Activated naive CD4-positive, alpha-beta T cell treated with anti-CD3 and anti-CD28 coated beads, Interleukin-2, amount 10 ng/mL, durations not matched to agents 7 days and 5 days (primary cell): Measurements from ENCODE around the gene CA10.

Source experiments
- CTCF ChIA-PET: fragments of 350-600 bp; sonication (Branson Sonifier 250); formaldehyde crosslinking; loops from one replicate; lab custom pipeline; 2021; ENCODE audit warnings: antibody characterized with exemption; lab: Charles Lee
- DNase-seq: peaks from one replicate; pipeline ENCODE4 v3.0.0-alpha.2; 2020
- H3K27ac Mint-ChIP-seq: one replicate; pipeline ENCODE4 v1.8.0; 2021; ENCODE audit warnings: mild to moderate bottlenecking, moderate library complexity, mixed read lengths
- H3K27me3 Mint-ChIP-seq: one replicate; pipeline ENCODE4 v1.8.0; 2021; ENCODE audit warnings: mild to moderate bottlenecking, mixed read lengths
- H3K36me3 Mint-ChIP-seq: one replicate; pipeline ENCODE4 v1.8.0; 2021; ENCODE audit warnings: mixed read lengths
- H3K4me1 Mint-ChIP-seq: one replicate; pipeline ENCODE4 v1.8.0; 2021; ENCODE audit warnings: mixed read lengths
- H3K4me3 Mint-ChIP-seq: one replicate; pipeline ENCODE4 v1.8.0; 2021; ENCODE audit warnings: mild to moderate bottlenecking, moderate library complexity, mixed read lengths
- H3K9me3 Mint-ChIP-seq: one replicate; pipeline ENCODE4 v1.8.0; 2021; ENCODE audit warnings: mixed read lengths

The CA10 gene

DNA sequence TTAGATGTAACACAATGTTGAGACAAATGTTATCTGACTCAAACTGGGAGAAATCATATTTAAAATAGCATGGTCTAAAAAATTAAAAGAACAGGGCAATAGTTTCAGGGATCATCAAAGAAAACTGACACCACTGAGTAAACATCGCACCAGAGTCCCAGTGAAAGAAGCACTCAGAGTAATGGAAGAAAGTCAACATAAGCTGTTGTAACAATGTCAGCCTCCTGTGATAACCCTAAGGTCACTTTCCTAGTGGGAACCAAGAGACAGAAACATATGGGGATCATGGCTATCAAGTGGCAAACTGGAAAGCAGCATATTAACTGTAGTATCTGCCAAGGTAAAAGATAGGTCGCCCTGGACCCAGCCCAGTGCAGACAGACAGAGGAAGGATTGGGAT, 160.8 kb downstream of the CA10 start:
- CTCF ChIA-PET: no interaction called here
- no peaks in the 10 kb centered on the region for H3K27me3 Mint-ChIP-seq
- no peak overlapping the region for H3K4me3 Mint-ChIP-seq
- no peak for DNase-seq
- no peaks in the 10 kb centered on the region for H3K36me3 Mint-ChIP-seq
- H3K27ac Mint-ChIP-seq: no peak overlapping the region
- H3K9me3 Mint-ChIP-seq: no peaks in the 10 kb centered on the region
- no peaks in the 10 kb centered on the region for H3K4me1 Mint-ChIP-seq

DNA sequence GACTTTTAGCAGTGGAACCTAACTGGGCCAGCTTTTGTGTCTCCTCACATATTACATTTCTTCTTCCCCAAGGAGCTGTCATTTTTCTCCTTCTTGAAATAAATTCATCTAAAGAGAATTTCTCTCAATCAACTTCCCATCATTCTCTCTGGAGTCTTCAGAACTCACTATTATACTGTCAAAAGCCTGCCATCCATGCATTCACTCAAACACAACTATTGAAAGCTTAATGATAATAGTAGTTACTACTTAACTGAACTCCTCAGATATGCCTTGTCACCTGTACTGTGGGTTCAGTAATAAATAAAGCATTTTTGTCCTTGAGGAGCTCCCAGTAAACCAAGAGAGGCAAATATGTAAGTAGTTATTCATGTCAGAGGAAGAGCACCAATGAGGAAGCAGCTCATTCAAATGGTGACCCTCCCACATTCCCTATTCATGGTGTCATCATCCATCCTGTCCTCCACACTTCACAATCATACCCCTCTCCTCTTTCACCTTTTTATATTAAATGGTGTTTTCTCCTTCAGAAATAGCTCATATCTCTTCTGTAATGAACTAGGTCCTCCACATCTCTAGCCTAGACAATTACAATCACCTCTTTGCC, 162.6 kb downstream of the CA10 start:
- CTCF ChIA-PET: no interaction called here
- DNase-seq: no peak
- H3K9me3 Mint-ChIP-seq: no peaks in the 10 kb centered on the region
- no peak overlapping the region for H3K27ac Mint-ChIP-seq
- H3K27me3 Mint-ChIP-seq: no peaks in the 10 kb centered on the region
- no peaks in the 10 kb centered on the region for H3K36me3 Mint-ChIP-seq
- no peaks in the 10 kb centered on the region for H3K4me1 Mint-ChIP-seq
- H3K4me3 Mint-ChIP-seq: no peak overlapping the region

GRCh38 chr17:51992864-51993416, 165.6 kb downstream of the CA10 start:
- no peak overlapping the region for H3K27ac Mint-ChIP-seq
- DNase-seq: no peak
- no peaks in the 10 kb centered on the region for H3K9me3 Mint-ChIP-seq
- H3K27me3 Mint-ChIP-seq: no peaks in the 10 kb centered on the region
- H3K36me3 Mint-ChIP-seq: no peaks in the 10 kb centered on the region
- CTCF ChIA-PET: no interaction called here
- H3K4me1 Mint-ChIP-seq: no peaks in the 10 kb centered on the region
- no peak overlapping the region for H3K4me3 Mint-ChIP-seq

DNA sequence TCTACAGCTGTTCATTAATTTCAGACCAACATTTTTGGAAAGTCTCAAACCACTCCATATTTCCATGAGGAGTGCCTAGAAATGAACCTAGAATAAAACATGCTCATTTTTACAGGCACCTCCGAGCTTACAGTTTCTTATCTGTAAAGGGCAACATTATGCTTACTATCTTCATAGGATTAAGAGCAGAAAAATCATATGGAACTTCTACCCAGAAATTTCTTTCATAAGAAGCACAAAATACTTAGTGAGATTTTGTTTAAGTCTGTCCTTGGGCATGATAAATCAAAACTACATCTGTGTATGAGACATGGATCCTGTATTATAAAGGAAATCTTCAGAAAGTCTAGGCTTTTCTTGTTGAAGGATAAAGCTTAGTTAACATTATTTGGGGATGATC, 187.4 kb downstream of the CA10 start:
- CTCF ChIA-PET: no interaction called here
- H3K9me3 Mint-ChIP-seq: no peaks in the 10 kb centered on the region
- H3K27me3 Mint-ChIP-seq: no peaks in the 10 kb centered on the region
- no peaks in the 10 kb centered on the region for H3K36me3 Mint-ChIP-seq
- H3K4me1 Mint-ChIP-seq: no peaks in the 10 kb centered on the region
- H3K27ac Mint-ChIP-seq: no peak overlapping the region
- H3K4me3 Mint-ChIP-seq: no peak overlapping the region
- DNase-seq: no peak

- Mint-ChIP-seq H3K4me1 (no peaks in the 10 kb centered on the region), H3K4me3 (no peak overlapping the region), H3K9me3 (peaks cover 15% of the 10 kb centered on the region), H3K27me3 (no peaks in the 10 kb centered on the region), H3K36me3 (no peaks in the 10 kb centered on the region), H3K27ac (no peak overlapping the region)
- no peak for DNase-seq
- CTCF ChIA-PET: no interaction called here
Measured at GRCh38 chr17:51961689-51962088, 196.8 kb downstream of the CA10 start.

- Mint-ChIP-seq H3K9me3 (peaks cover 11% of the 10 kb centered on the region), H3K36me3 (no peaks in the 10 kb centered on the region), H3K27ac (no peak overlapping the region), H3K4me3 (no peak overlapping the region), H3K27me3 (peaks cover 5% of the 10 kb centered on the region), H3K4me1 (no peaks in the 10 kb centered on the region)
- no peak for DNase-seq
- CTCF ChIA-PET: no interaction called here
Measured at GRCh38 chr17:51957786-51958185, 200.7 kb downstream of the CA10 start.

- no peaks in the 10 kb centered on the region for H3K36me3 Mint-ChIP-seq
- no peaks in the 10 kb centered on the region for H3K9me3 Mint-ChIP-seq
- H3K27ac Mint-ChIP-seq: no peak overlapping the region
- CTCF ChIA-PET: interaction anchor here (0.8 kb wide), 1 partner anchor 12 kb away, joined by 3 read pairs; no protein-coding TSS in a partner anchor
- H3K27me3 Mint-ChIP-seq: peaks cover 5% of the 10 kb centered on the region
- DNase-seq: no peak
- H3K4me3 Mint-ChIP-seq: no peak overlapping the region
- no peaks in the 10 kb centered on the region for H3K4me1 Mint-ChIP-seq
Measured at GRCh38 chr17:51955245-51955644, 203.3 kb downstream of the CA10 start.

DNA sequence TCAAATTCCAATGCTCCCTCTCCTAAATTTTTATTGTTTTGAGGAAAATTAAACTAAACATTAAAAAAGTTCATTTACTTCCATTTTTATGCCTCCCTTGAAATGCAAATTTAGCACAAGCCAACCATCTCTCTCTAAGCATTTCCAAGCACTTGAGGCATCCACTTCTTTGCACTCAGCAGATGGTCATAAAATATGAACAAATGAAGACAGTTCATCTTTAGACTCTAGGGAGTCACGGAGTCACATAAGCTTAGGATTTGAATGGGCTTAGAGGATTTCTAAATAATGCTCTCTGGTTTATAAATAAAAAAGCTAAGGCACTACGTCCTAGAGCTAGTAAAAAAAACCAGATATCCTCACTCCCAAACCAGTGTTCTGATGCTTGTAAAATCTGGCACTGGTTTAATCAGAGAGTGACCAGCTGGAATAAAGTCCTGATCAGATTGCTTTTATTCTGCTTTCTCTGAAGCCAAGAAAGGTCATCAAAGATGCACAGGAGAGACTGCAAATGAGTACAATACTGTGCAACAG, 204.2 kb downstream of the CA10 start:
- Mint-ChIP-seq H3K27me3 (peaks cover 5% of the 10 kb centered on the region), H3K27ac (no peak overlapping the region), H3K4me1 (no peaks in the 10 kb centered on the region), H3K9me3 (no peaks in the 10 kb centered on the region), H3K4me3 (no peak overlapping the region), H3K36me3 (no peaks in the 10 kb centered on the region)
- DNase-seq: no peak
- CTCF ChIA-PET: interaction anchor here (0.8 kb wide), 1 partner anchor 11 kb away, joined by 3 read pairs; no protein-coding TSS in a partner anchor

DNA sequence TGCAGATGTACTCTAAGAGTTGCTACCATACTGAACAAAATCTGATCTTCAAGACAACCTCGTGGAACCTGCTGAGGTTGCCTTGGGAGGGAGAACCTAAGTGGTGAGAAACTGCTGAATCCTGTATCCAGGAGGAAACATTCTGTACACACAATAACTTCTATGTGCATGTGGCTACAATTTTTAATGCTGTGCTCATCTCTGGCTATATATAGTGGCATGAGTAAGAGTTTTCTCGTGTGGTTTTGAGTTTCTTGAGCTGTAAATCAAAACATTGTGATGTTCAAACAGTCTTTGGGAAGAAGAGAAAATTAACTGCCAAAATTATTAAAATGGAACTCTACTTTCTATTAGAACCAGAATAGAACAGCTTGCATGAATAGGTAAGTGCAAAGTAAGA, 206.8 kb downstream of the CA10 start:
- H3K4me1 Mint-ChIP-seq: no peaks in the 10 kb centered on the region
- H3K9me3 Mint-ChIP-seq: no peaks in the 10 kb centered on the region
- H3K36me3 Mint-ChIP-seq: no peaks in the 10 kb centered on the region
- H3K27me3 Mint-ChIP-seq: peaks cover 5% of the 10 kb centered on the region
- H3K4me3 Mint-ChIP-seq: no peak overlapping the region
- no peak overlapping the region for H3K27ac Mint-ChIP-seq
- no peak for DNase-seq
- CTCF ChIA-PET: no interaction called here

GRCh38 chr17:51948128-51948527, 210.4 kb downstream of the CA10 start:
- CTCF ChIA-PET: no interaction called here
- Mint-ChIP-seq H3K4me3 (no peak overlapping the region), H3K36me3 (no peaks in the 10 kb centered on the region), H3K9me3 (no peaks in the 10 kb centered on the region), H3K4me1 (no peaks in the 10 kb centered on the region), H3K27ac (no peak overlapping the region), H3K27me3 (no peaks in the 10 kb centered on the region)
- no peak for DNase-seq

DNA sequence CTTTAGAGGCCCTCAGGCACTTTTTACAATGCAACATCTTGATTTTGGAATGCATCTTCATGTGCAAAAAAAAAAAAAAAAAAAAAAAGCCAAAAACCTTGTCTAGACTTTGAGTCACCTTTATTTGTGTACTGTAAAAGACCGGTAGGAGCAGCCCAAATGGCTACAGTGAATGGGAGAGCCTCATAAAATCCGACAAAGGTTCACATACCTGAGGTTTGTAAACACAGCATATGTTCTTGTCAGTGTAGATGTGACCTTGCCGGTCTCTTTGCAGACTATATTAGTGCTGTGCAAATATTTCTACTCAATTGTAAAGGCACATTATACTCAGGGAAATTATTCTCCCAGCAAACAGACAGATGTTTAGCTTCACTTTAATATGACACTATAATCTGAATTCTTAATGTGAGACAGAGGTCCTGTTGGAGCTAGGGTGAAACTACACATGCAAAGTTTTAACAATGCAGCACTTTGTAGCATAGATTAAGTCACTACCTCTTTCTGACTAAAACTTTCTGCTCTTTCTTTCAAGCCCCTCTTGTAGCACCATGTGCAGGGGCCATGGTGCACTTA, 211.3 kb downstream of the CA10 start:
- Mint-ChIP-seq H3K27me3 (no peaks in the 10 kb centered on the region), H3K9me3 (no peaks in the 10 kb centered on the region), H3K4me1 (no peaks in the 10 kb centered on the region), H3K4me3 (no peak overlapping the region), H3K27ac (no peak overlapping the region), H3K36me3 (no peaks in the 10 kb centered on the region)
- DNase-seq: no peak
- CTCF ChIA-PET: no interaction called here

GRCh38 chr17:51946311-51946710, 212.2 kb downstream of the CA10 start:
- H3K27ac Mint-ChIP-seq: no peak overlapping the region
- no peak for DNase-seq
- no peak overlapping the region for H3K4me3 Mint-ChIP-seq
- no peaks in the 10 kb centered on the region for H3K27me3 Mint-ChIP-seq
- CTCF ChIA-PET: no interaction called here
- no peaks in the 10 kb centered on the region for H3K9me3 Mint-ChIP-seq
- H3K36me3 Mint-ChIP-seq: no peaks in the 10 kb centered on the region
- H3K4me1 Mint-ChIP-seq: no peaks in the 10 kb centered on the region

DNA sequence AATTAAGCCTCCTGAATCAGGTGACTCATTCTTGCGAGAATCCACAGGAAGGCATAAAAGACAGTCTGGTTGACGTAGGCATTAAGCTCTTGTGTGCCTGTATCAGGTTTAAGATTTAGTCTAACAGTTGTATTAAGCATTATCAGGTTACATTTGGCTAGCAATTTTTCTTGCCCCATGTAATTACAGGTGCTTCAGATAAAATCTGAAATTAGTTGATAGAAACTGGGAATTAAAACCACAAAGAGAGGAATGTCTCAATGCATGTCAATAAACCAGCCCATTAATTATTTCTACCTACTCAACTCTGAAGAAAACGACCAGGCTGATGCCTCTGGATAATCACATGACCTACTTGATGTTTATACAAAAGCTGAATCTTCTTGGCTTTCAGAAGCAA, 217.2 kb downstream of the CA10 start:
- CTCF ChIA-PET: no interaction called here
- H3K36me3 Mint-ChIP-seq: no peaks in the 10 kb centered on the region
- DNase-seq: no peak

DNA sequence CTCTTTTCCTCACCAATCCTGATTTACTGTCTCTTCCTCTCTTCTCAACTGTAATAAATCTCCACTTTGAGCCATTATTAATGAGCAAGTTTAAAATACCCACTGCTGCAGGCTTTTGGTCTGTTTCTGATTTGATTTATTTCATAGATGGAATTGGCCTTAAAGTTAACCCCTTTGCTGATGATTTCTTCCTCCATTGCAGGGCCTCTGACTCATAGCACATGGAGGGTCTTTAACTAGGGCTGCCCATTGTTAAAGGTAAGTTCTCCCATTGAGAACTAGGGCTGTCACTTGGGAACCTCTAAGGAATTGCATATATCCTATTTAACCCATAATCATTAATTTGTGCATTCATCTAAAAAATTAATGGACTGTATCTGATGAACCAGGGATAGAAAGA, 221.2 kb downstream of the CA10 start:
- Mint-ChIP-seq H3K4me1 (no peaks in the 10 kb centered on the region), H3K27ac (no peak overlapping the region)

More for the DNA sequence above, 217.2 kb downstream of the CA10 start:
- Mint-ChIP-seq H3K4me3 (no peak overlapping the region), H3K27me3 (no peaks in the 10 kb centered on the region), H3K27ac (no peak overlapping the region), H3K9me3 (no peaks in the 10 kb centered on the region), H3K4me1 (no peaks in the 10 kb centered on the region)

GRCh38 chr17:51935477-51935876, 223.0 kb downstream of the CA10 start:
- Mint-ChIP-seq H3K36me3 (no peaks in the 10 kb centered on the region), H3K27ac (no peak overlapping the region), H3K27me3 (no peaks in the 10 kb centered on the region), H3K4me1 (no peaks in the 10 kb centered on the region), H3K4me3 (no peak overlapping the region), H3K9me3 (peaks cover 2% of the 10 kb centered on the region)
- no peak for DNase-seq
- CTCF ChIA-PET: no interaction called here

More for the DNA sequence above, 221.2 kb downstream of the CA10 start:
- CTCF ChIA-PET: no interaction called here
- Mint-ChIP-seq H3K27me3 (no peaks in the 10 kb centered on the region), H3K36me3 (no peaks in the 10 kb centered on the region), H3K9me3 (no peaks in the 10 kb centered on the region), H3K4me3 (no peak overlapping the region)
- no peak for DNase-seq
